Measurements from ENCODE around the gene VCAM1.

DNA sequence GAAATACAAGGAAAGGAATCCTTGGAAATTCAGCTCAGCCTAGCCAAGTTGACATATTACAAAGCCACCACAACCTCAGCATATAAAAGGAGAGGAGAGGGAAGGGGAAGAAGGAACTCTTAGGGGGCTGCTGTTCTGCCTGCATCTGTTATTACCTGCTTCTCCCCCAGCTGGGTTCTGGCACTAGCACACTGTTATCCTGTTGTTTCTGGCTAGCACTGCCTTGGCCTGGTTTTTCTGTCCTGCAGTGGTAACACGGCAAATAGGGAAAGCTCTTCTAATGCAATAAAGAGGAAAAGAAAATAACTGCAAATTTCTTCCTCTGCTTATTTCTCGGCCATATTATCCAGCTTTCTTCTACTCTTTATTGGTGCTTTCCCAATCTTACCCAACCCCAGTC is 16.5 kb upstream of the VCAM1 start:
- TF ChIP-seq, protein P1, sequence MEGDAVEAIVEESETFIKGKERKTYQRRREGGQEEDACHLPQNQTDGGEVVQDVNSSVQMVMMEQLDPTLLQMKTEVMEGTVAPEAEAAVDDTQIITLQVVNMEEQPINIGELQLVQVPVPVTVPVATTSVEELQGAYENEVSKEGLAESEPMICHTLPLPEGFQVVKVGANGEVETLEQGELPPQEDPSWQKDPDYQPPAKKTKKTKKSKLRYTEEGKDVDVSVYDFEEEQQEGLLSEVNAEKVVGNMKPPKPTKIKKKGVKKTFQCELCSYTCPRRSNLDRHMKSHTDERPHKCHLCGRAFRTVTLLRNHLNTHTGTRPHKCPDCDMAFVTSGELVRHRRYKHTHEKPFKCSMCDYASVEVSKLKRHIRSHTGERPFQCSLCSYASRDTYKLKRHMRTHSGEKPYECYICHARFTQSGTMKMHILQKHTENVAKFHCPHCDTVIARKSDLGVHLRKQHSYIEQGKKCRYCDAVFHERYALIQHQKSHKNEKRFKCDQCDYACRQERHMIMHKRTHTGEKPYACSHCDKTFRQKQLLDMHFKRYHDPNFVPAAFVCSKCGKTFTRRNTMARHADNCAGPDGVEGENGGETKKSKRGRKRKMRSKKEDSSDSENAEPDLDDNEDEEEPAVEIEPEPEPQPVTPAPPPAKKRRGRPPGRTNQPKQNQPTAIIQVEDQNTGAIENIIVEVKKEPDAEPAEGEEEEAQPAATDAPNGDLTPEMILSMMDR (IDR thresholded peaks at IDR 0.05): no peak
- no peak for TF ChIP-seq CEBPB (IDR thresholded peaks at IDR 0.05)
- TF ChIP-seq, protein P2, sequence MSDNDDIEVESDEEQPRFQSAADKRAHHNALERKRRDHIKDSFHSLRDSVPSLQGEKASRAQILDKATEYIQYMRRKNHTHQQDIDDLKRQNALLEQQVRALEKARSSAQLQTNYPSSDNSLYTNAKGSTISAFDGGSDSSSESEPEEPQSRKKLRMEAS (IDR thresholded peaks at IDR 0.05): no peak

All from A549 (cell line).